Neural progenitor cell (in vitro differentiated cells): Measurements from ENCODE around the gene ZNF593OS. TPM values are rescaled to one million over a fixed set of nuclear protein-coding genes. Genes with fewer than 3 reads are reported as not detected.

Experiments
- DNase-seq: peaks from one replicate; pipeline ENCODE4 v3.0.0-alpha.2; 2016; ENCODE audit warnings: low spot score
- H2AFZ ChIP-seq: fragments of 200-600 bp; sonication (generic); replicated peaks from 2 replicates; pipeline ENCODE4 v1.6.1; 2016; ENCODE audit warnings: antibody characterized with exemption
- H3F3A ChIP-seq: fragments of 200-600 bp; sonication (generic); 2 replicates; pipeline ENCODE4 v1.6.1; 2016; ENCODE audit warnings: antibody characterized with exemption, low read depth
- H3K27ac ChIP-seq: fragments of 200-600 bp; sonication (generic); 2 replicates; pipeline ENCODE4 v1.5.1; 2016; ENCODE audit warnings: mild to moderate bottlenecking
- H3K27me3 ChIP-seq: fragments of 200-600 bp; sonication (generic); 2 replicates; pipeline ENCODE4 v1.6.1; 2016; ENCODE audit warnings: mild to moderate bottlenecking, moderate library complexity
- H3K36me3 ChIP-seq: fragments of 200-600 bp; sonication (generic); 2 replicates; pipeline ENCODE4 v1.5.1; 2016
- H3K4me1 ChIP-seq: fragments of 200-600 bp; sonication (generic); 2 replicates; pipeline ENCODE4 v1.6.1; 2016; ENCODE audit warnings: mixed run types
- H3K4me2 ChIP-seq: fragments of 200-600 bp; sonication (generic); 2 replicates; pipeline ENCODE4 v1.6.1; 2016
- H3K4me3 ChIP-seq: fragments of 200-600 bp; sonication (generic); 2 replicates; pipeline ENCODE4 v1.5.1; 2016
- H3K79me2 ChIP-seq: fragments of 200-600 bp; sonication (generic); 2 replicates; pipeline ENCODE4 v1.6.1; 2016; ENCODE audit warnings: low read depth
- H3K9ac ChIP-seq: fragments of 200-600 bp; sonication (generic); 2 replicates; pipeline ENCODE4 v1.6.1; 2016
- H3K9me3 ChIP-seq: fragments of 200-600 bp; sonication (generic); 2 replicates; pipeline ENCODE4 v1.5.1; 2016; ENCODE audit warnings: low read depth
- H4K20me1 ChIP-seq: fragments of 200-600 bp; sonication (generic); 2 replicates; pipeline ENCODE4 v1.6.1; 2016; ENCODE audit warnings: low read depth
- H3K27ac Mint-ChIP-seq: 3 replicates; pipeline ENCODE4 v1.8.0; 2021; ENCODE audit warnings: mixed read lengths
- H3K27me3 Mint-ChIP-seq: 2 replicates; pipeline ENCODE4 v1.8.0; 2022; ENCODE audit warnings: low read depth, mild to moderate bottlenecking, inconsistent platforms, moderate library complexity, mixed read lengths; ENCODE audit not compliant: insufficient read depth
- H3K36me3 Mint-ChIP-seq: 3 replicates; pipeline ENCODE4 v1.8.0; 2021; ENCODE audit warnings: mixed read lengths
- H3K4me1 Mint-ChIP-seq: 3 replicates; pipeline ENCODE4 v1.8.0; 2021; ENCODE audit warnings: mixed read lengths
- H3K4me3 Mint-ChIP-seq: 3 replicates; pipeline ENCODE4 v1.8.0; 2021; ENCODE audit warnings: mild to moderate bottlenecking, moderate library complexity, mixed read lengths
- H3K9me3 Mint-ChIP-seq: 3 replicates; pipeline ENCODE4 v1.8.0; 2020; ENCODE audit warnings: mixed read lengths
- CTCF ChIP-seq: fragments of 200-600 bp; sonication (generic); IDR thresholded peaks from 2 replicates; pipeline ENCODE4 v1.5.1; 2017; ENCODE audit warnings: antibody characterized with exemption, mild to moderate bottlenecking
- EZH2 ChIP-seq: fragments of 200-600 bp; sonication (generic); IDR thresholded peaks from 2 replicates; pipeline ENCODE4 v1.6.1; 2017; ENCODE audit warnings: antibody characterized with exemption, mild to moderate bottlenecking, moderate library complexity
- EZH2phosphoT487 ChIP-seq: fragments of 200-600 bp; sonication (generic); IDR thresholded peaks from 2 replicates; pipeline ENCODE4 v1.6.1; 2017; ENCODE audit warnings: antibody characterized with exemption
- total RNA-seq: library from RNA; depleted of rRNA; stranded (reverse); fragments of >200 nt; gene quantifications from 2 replicates; pipeline ENCODE4 v1.2.3, GENCODE V29; 2015; ENCODE audit warnings: low replicate concordance

The ZNF593OS gene
- total RNA-seq, 1 donor from 2014 or later = 0.67 TPM

- Histone ChIP-seq H3K27ac (no peak overlapping the region), H3K4me3 (no peak overlapping the region), H3K36me3 (peaks cover 5% of the 10 kb centered on the region), H3K4me2 (no peak overlapping the region), H2AFZ (no peak overlapping the region), H3F3A (peaks cover 3% of the 10 kb centered on the region), H3K79me2 (no peaks in the 10 kb centered on the region), H3K4me1 (no peaks in the 10 kb centered on the region), H3K9me3 (no peaks in the 10 kb centered on the region), H3K27me3 (no peaks in the 10 kb centered on the region), H4K20me1 (peaks cover 8% of the 10 kb centered on the region), H3K9ac (no peak overlapping the region)
- Mint-ChIP-seq H3K4me1 (peaks cover 9% of the 10 kb centered on the region), H3K36me3 (peaks cover 12% of the 10 kb centered on the region), H3K27me3 (no peaks in the 10 kb centered on the region), H3K9me3 (no peaks in the 10 kb centered on the region), H3K4me3 (no peak overlapping the region), H3K27ac (no peak overlapping the region)
- TF ChIP-seq EZH2 (no peak), EZH2phosphoT487 (no peak), CTCF (no peak)
- no peak for DNase-seq
Measured at GRCh38 chr1:26122988-26123973, 48.4 kb downstream of the ZNF593OS start.

GRCh38 chr1:26121854-26122773 is 49.5 kb downstream of the ZNF593OS start:
- H3K27ac Mint-ChIP-seq = no peak overlapping the region
- H3K9me3 Mint-ChIP-seq = no peaks in the 10 kb centered on the region
- no peaks in the 10 kb centered on the region for H3F3A ChIP-seq
- peaks cover 7% of the 10 kb centered on the region for H3K36me3 ChIP-seq
- H4K20me1 ChIP-seq = peaks cover 8% of the 10 kb centered on the region
- TF ChIP-seq EZH2 = no peak
- no peak for TF ChIP-seq EZH2phosphoT487
- TF ChIP-seq CTCF = no peak
- H3K4me3 ChIP-seq = no peak overlapping the region
- no peaks in the 10 kb centered on the region for H3K27me3 ChIP-seq
- no peak overlapping the region for H3K9ac ChIP-seq
- H3K36me3 Mint-ChIP-seq = peaks cover 17% of the 10 kb centered on the region
- H3K4me1 Mint-ChIP-seq = no peaks in the 10 kb centered on the region
- no peaks in the 10 kb centered on the region for H3K79me2 ChIP-seq
- H3K27me3 Mint-ChIP-seq = no peaks in the 10 kb centered on the region
- H3K9me3 ChIP-seq = no peaks in the 10 kb centered on the region
- no peak overlapping the region for H2AFZ ChIP-seq
- H3K27ac ChIP-seq = no peak overlapping the region
- no peak for DNase-seq
- no peak overlapping the region for H3K4me3 Mint-ChIP-seq
- H3K4me2 ChIP-seq = no peak overlapping the region
- no peaks in the 10 kb centered on the region for H3K4me1 ChIP-seq

- Histone ChIP-seq H2AFZ (no peak overlapping the region), H3K27ac (no peak overlapping the region)
- no peak overlapping the region for H3K4me3 Mint-ChIP-seq
Measured at GRCh38 chr1:26119892-26120608, 51.6 kb downstream of the ZNF593OS start.

More at GRCh38 chr1:26119892-26120608, 51.6 kb downstream of the ZNF593OS start:
- Histone ChIP-seq H3K27me3 (no peaks in the 10 kb centered on the region), H3K9ac (no peak overlapping the region), H3K4me1 (no peaks in the 10 kb centered on the region), H3K9me3 (no peaks in the 10 kb centered on the region), H4K20me1 (peaks cover 8% of the 10 kb centered on the region), H3K79me2 (peaks cover 2% of the 10 kb centered on the region), H3K4me3 (no peak overlapping the region), H3K36me3 (peaks cover 7% of the 10 kb centered on the region), H3F3A (no peaks in the 10 kb centered on the region), H3K4me2 (no peak overlapping the region)
- DNase-seq = no peak
- H3K27me3 Mint-ChIP-seq = no peaks in the 10 kb centered on the region
- no peaks in the 10 kb centered on the region for H3K4me1 Mint-ChIP-seq
- no peak overlapping the region for H3K27ac Mint-ChIP-seq
- H3K9me3 Mint-ChIP-seq = no peaks in the 10 kb centered on the region
- H3K36me3 Mint-ChIP-seq = peaks cover 17% of the 10 kb centered on the region
- TF ChIP-seq CTCF (no peak), EZH2phosphoT487 (no peak), EZH2 (no peak)
